ENCODE data around the gene ZNF730. TPM values are rescaled to one million over a fixed set of nuclear protein-coding genes. Genes with fewer than 3 reads are reported as not detected.
A peak's percentile ranks its signal among the peaks of the same experiment; 100 is the strongest.
"Not testable (repeated sequence)": the region's sequence is repeated elsewhere in the genome, so short reads cannot be mapped to it uniquely, and the experiment has no call there.

The ZNF730 gene
- total RNA-seq (ENCODE audit: low replicate concordance), result 0.16 and 2.3 TPM in 2 replicates

DNA sequence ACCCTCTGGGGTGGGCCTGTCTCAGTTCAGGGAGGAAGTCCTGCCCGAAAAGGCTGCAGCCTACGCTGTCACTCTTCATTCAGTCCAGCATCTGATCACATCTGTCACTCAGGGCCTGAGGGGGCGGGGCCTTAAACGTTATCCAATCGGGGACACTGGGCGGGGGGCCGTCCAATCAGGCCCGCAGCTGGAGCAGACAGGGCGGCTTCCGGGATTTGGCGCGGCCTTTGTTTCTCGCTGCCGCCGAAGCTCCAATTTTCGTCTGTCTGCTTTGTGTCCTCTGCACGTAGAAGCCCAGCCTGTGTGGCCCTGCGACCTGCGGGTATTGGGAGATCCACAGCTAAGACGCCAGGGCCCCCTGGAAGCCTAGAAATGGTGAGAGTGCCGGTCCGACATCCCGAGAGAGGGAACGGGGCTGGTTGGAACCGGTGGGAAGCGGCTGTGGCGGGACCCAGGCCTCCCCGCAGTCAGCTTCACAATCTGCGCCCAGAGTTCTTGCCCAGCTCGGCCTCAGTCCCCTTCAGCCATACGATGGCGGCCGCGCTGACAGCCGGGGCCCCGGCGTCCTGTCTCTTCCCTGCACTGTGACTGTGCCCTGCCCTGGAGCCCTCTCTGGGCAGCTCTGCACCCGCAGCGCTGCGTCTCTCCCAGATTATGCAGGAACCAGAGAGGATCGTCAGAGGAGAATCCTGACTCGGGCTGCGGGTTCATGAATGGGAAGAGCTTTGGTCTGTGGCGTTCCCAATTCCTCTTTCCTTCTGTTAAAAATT is at the start of gene ZNF730:
TSS of gene ZNF730 (plus strand) at position 224 of the 770 bp plus-strand sequence. CDS start at position 373, 149 bp downstream.
- TF ChIP-seq, protein P1, sequence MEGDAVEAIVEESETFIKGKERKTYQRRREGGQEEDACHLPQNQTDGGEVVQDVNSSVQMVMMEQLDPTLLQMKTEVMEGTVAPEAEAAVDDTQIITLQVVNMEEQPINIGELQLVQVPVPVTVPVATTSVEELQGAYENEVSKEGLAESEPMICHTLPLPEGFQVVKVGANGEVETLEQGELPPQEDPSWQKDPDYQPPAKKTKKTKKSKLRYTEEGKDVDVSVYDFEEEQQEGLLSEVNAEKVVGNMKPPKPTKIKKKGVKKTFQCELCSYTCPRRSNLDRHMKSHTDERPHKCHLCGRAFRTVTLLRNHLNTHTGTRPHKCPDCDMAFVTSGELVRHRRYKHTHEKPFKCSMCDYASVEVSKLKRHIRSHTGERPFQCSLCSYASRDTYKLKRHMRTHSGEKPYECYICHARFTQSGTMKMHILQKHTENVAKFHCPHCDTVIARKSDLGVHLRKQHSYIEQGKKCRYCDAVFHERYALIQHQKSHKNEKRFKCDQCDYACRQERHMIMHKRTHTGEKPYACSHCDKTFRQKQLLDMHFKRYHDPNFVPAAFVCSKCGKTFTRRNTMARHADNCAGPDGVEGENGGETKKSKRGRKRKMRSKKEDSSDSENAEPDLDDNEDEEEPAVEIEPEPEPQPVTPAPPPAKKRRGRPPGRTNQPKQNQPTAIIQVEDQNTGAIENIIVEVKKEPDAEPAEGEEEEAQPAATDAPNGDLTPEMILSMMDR (IDR thresholded peaks at IDR 0.05; ENCODE audit: insufficient read depth, low read length), result no peak
- peak within 1 kb of the TSS; percentile 79 for H3K4me3 ChIP-seq (ENCODE audit: low read depth, low read length)
- DNase-seq (ENCODE audit: low read depth), result peak; percentile 74

DNA sequence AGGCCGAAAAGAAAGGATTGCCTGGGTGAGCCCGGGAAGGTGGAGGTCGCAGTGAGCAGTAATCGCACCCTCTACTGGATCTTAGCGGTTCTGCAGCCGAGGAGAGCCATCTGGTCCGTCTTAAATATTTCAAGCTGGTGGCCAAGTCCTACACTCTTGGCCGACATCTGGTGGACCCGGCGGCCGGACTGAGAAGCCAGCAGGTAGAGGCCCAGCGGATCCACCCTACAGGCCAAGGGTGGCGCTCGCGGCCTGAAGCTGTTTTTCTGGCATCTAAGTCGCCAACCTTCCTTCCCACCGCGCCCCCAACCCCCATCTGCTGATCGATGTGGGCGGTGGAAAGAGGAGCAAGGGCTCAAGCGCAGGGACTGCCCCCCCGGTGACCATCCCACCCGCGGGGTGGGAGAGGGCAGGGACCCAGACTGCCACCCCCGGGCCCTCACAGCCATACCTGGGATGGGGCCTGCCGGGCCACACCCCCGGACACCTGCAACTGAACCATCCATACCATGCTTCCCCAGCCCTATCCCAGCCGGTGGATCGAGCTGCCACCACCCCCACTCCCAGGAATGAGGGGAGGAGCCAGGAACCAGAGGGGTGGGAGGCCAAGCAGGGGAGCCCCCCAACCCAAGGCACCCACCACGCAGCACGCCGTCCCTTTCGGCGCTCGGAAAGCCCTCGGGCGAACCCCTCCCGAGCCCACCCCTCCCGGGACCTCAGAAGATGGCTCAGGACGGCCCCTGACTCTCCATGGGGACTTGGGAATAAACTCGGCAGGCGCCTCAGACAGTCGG is 46.3 kb upstream of the ZNF730 start:
- TF ChIP-seq, protein P1 (IDR thresholded peaks at IDR 0.05; ENCODE audit: insufficient read depth, low read length), result peak; percentile 45
- H3K4me3 ChIP-seq (ENCODE audit: low read depth, low read length), result peak overlapping the region; percentile 48
- DNase-seq (ENCODE audit: low read depth), result peak; percentile 22

DNA sequence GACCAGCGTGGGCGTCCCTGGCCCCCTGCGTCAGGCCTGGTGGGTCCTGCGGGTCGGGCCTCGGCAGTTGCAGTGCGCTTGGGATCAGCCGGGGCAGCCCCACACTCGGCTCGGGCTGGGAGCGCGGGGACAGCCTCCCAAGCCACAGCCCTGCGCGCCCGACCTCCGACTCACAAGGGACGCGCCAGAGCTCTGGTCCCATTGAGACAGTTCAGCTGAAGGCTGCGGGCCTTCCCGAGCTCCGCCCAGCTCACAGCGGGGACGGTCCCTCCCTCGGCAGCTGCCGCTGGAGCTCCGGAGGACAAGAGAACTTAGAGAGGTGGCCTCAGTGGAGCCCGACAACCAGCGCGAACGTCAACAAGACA is 45.7 kb upstream of the ZNF730 start:
- peak; percentile 3 for DNase-seq (ENCODE audit: low read depth)
- TF ChIP-seq, protein P1 (IDR thresholded peaks at IDR 0.05; ENCODE audit: insufficient read depth, low read length), result no peak
- H3K4me3 ChIP-seq (ENCODE audit: low read depth, low read length), result peak overlapping the region; percentile 48

DNA sequence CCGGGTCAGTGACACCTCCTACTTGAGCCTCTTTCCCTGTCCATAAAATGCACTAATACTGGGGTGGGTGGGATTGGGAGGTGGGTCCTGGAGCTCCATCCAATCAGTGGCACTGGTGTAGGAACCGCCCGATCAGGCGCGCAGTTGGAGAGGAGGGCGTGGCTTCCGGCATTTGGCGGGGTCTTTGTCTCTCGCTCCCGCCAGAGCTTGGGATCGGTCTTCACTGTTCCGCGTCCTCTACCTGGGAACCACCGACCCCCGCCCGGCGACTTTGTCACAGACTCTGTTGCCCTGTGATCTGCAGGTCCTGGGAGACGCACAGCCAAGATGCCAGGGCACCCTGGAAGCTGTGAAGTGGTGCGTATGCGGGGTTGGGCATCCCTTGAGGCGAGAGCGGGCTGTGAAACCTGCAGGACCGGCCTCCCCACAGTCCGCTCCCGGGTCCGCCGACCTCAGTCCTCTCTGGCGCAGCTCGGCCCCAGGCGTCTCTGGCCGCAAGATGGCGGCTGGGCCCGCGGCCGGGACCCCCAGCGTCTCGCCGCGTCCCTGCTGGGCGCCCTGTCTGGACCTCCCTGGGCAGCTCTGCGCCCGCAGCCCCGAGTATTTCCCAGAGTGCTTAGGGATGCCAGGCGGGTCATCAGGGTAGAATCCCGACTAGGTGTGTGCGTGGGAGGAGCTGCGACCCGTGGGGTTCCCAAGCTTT is 41.6 kb upstream of the ZNF730 start:
- TF ChIP-seq, protein P1 (IDR thresholded peaks at IDR 0.05; ENCODE audit: insufficient read depth, low read length), result no peak
- peak overlapping the region; percentile 80 for H3K4me3 ChIP-seq (ENCODE audit: low read depth, low read length)
- peak; percentile 60 for DNase-seq (ENCODE audit: low read depth)

DNA sequence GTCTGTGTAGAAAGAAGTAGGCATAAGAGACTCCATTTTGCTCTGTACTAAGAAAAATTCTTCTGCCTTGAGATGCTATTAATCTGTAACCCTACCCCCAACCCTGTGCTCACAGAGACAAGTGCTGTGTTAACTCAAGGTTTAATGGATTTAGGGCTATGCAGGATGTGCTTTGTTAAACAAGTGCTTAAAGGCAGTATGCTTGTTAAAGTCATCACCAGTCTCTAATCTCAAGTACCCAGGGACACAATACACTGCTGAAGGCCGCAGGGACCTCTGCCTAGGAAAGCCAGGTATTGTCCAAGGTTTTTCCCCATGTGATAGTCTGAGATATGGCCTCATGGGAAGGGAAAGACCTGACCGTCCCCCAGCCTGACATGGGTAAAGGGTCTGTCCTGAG is 39.0 kb upstream of the ZNF730 start:
- H3K4me3 ChIP-seq (ENCODE audit: low read depth, low read length); DNase-seq (ENCODE audit: low read depth): not testable (repeated sequence)

DNA sequence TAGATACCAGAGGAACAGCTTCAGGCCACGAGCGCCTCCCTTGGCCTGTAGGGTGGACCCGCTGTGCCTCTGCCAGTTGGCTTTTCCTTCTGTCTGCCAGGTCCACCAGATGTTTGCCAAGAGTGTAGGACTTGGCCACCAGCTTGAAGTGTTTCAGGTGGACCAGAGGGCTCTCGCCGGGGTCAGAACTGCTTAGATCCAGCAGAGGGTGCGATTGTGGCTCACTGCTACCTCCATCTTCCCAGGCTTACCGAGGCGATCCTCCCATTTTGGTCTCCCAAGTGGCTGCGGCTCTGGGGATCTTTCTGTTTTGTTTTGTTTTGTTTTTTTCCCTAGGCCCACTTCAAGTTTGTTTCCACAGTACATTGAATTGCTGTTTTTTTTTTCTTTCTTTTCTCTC is 23.0 kb upstream of the ZNF730 start:
- TF ChIP-seq, protein P1 (IDR thresholded peaks at IDR 0.05; ENCODE audit: insufficient read depth, low read length), result no peak
- DNase-seq (ENCODE audit: low read depth), result no peak
- no peak overlapping the region for H3K4me3 ChIP-seq (ENCODE audit: low read depth, low read length)

DNA sequence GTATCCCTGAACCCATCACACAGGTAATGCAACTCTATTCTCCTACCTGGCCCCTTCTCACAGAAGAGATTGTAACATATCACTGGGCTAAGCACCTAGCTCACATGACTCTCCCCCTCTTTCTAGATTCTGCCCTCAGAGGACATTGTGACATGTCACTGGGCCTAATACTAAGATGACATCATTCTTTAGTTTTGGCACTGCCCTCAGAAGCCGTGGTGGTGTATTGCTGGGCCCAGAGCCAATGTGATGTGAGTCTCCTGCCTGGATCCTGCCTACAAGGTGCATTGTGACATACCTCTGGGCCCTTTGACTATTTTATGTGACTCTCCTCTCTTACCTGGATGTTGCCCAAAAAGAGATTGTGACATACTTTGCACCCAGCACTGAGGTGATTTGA is 21.4 kb upstream of the ZNF730 start:
- no peak for DNase-seq (ENCODE audit: low read depth)
- H3K4me3 ChIP-seq (ENCODE audit: low read depth, low read length), result no peak overlapping the region
- TF ChIP-seq, protein P1 (IDR thresholded peaks at IDR 0.05; ENCODE audit: insufficient read depth, low read length), result no peak

All from fibroblast of the aortic adventitia (primary cell).